ENCODE measurements around the gene DDAH1.

DNA sequence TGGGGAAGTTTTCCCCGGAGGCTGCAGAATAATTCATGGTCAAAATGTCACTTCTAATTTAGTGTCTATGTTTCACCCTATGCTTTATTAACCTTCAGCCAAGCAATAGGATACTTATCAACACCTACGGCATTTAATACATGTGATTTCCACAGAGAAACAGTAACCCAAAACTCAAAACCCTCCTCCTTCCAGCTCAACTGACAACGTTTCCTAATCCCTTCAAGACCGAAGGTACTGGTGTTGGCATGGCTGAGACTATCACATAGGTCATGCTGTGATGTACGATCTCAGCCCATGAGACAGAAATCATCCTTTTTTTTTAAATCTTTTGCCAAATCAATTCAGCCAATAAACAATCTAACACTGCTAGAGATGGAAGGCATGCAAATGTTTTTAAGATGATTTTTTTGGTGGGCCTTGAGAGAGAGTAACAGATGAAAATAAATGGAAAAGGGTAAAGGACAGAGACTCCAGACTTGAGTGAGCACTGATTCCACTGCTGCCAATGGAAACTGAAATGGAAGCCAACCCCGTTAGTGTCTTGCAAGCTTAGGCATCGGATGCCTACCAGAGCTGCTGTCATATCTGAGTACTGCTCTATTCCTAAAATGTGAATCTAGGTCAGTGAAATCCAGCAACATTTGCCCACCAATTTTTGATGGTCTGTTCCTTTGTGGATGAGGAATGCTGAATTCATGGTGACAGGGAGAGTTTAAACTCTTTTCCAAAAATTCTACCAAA is 125.1 kb downstream of the DDAH1 start:
- TF ChIP-seq FOS (IDR thresholded peaks at IDR 0.05; ENCODE audit: low read depth, low read length), result no peak
- TF ChIP-seq, protein P1, sequence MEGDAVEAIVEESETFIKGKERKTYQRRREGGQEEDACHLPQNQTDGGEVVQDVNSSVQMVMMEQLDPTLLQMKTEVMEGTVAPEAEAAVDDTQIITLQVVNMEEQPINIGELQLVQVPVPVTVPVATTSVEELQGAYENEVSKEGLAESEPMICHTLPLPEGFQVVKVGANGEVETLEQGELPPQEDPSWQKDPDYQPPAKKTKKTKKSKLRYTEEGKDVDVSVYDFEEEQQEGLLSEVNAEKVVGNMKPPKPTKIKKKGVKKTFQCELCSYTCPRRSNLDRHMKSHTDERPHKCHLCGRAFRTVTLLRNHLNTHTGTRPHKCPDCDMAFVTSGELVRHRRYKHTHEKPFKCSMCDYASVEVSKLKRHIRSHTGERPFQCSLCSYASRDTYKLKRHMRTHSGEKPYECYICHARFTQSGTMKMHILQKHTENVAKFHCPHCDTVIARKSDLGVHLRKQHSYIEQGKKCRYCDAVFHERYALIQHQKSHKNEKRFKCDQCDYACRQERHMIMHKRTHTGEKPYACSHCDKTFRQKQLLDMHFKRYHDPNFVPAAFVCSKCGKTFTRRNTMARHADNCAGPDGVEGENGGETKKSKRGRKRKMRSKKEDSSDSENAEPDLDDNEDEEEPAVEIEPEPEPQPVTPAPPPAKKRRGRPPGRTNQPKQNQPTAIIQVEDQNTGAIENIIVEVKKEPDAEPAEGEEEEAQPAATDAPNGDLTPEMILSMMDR (conservative IDR thresholded peaks at IDR 0.05; ENCODE audit: low read depth, low read length), result no peak
- no peak for TF ChIP-seq MAZ (IDR thresholded peaks at IDR 0.05; ENCODE audit: borderline replicate concordance, low read depth, low read length)
- no peak for TF ChIP-seq POLR2A (IDR thresholded peaks at IDR 0.05; ENCODE audit: low read depth, low read length)
- no peak for TF ChIP-seq SMC3 (IDR thresholded peaks at IDR 0.05; ENCODE audit: low read depth, low read length)
- TF ChIP-seq RCOR1 (IDR thresholded peaks at IDR 0.05; ENCODE audit: insufficient replicate concordance, low read length), result no peak
- TF ChIP-seq, protein P2, sequence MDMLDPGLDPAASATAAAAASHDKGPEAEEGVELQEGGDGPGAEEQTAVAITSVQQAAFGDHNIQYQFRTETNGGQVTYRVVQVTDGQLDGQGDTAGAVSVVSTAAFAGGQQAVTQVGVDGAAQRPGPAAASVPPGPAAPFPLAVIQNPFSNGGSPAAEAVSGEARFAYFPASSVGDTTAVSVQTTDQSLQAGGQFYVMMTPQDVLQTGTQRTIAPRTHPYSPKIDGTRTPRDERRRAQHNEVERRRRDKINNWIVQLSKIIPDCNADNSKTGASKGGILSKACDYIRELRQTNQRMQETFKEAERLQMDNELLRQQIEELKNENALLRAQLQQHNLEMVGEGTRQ (IDR thresholded peaks at IDR 0.05; ENCODE audit: low read depth, low read length), result no peak
- no peak for TF ChIP-seq MXI1 (IDR thresholded peaks at IDR 0.05; ENCODE audit: borderline replicate concordance, low read depth, low read length)
- TF ChIP-seq RAD21 (IDR thresholded peaks at IDR 0.05; ENCODE audit: low read length), result no peak
- TF ChIP-seq RFX5 (IDR thresholded peaks at IDR 0.05; ENCODE audit: low read depth, low read length), result no peak
- TF ChIP-seq BHLHE40 (IDR thresholded peaks at IDR 0.05; ENCODE audit: low read depth, low read length), result no peak
- no peak for TF ChIP-seq NFE2L2 (IDR thresholded peaks at IDR 0.05; ENCODE audit: low read depth, low read length)
- TF ChIP-seq CEBPB (IDR thresholded peaks at IDR 0.05; ENCODE audit: low read depth, low read length), result no peak
